Anterior cingulate cortex (tissue), 58 donors: ENCODE measurements around the gene KRTAP10-10.
A peak's percentile ranks its signal among the peaks of the same experiment; 100 is the strongest.
"Not testable (repeated sequence)": the region's sequence is repeated elsewhere in the genome, so short reads cannot be mapped to it uniquely, and the experiment has no call there.

Source experiments
- DNase-seq, 58 donors: peaks; one replicate each; lab custom pipeline; 2025; lab: John Stamatoyannopoulos, UW

KRTAP10-10 gene

GRCh38 chr21:44637018-44637850, at the start of gene KRTAP10-10:
TSS of gene KRTAP10-10 (plus strand) at chr21:44637356. CDS start at chr21:44637418, 62 bp downstream.
- peak in 18 of 58 donors; percentile 2 to 45 (median 28) for DNase-seq

DNA sequence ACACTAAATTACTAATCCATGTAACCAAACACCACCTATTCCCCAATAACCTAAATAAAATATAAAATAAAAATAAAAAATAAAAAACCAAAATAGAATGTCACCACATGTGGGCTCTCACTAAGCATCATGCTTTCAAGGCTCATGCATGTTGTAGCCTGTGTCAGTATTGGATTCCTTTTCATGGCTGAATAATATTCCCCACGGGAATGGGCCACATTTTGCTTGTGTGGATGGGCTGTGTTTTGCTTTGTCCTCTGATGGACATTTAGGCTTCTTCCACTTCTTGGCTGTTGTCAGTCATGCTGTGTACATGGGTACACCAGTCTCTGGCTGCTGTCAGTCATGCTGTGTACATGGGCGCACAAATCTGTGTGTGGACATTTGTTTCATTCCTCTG, 48.1 kb upstream of the KRTAP10-10 start:
- no peak for DNase-seq

DNA sequence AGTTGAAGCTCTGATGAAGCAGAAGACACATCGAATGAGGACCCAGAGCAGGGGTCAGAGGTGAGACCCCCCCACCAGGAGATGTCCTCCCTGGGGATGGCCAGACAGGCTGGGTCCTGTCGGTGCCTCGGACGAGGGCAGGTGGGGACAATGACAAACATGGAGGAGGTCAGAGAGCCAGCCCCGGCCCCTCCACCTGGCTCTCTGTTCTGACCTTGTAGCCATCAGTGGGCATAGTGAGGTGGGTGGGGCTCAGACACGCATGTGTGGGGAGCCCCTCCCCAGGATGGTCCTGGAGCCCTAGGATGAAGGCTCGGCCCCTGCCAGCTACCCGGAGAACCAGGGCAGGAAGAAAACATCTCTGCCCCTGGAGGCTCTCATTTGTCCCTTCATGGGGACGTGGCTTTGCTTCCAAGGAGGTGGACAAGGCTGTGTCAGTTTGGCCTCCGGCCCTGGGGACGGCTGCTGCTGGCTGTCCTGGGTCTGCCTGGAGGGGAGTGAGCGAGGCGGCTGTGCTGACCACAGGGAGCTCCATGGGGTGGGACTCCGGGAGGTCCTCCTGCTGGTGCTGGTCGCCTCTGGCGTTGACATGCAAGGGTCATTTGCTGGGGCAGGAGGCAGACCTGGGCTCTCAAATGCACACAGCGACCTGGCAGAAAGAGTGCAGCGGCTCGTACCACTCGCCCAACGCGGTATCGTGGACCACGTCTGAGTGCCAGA, 47.4 kb upstream of the KRTAP10-10 start:
- no peak for DNase-seq

- DNase-seq: no peak
Observed at GRCh38 chr21:44590311-44590721, 46.8 kb upstream of the KRTAP10-10 start.

DNA sequence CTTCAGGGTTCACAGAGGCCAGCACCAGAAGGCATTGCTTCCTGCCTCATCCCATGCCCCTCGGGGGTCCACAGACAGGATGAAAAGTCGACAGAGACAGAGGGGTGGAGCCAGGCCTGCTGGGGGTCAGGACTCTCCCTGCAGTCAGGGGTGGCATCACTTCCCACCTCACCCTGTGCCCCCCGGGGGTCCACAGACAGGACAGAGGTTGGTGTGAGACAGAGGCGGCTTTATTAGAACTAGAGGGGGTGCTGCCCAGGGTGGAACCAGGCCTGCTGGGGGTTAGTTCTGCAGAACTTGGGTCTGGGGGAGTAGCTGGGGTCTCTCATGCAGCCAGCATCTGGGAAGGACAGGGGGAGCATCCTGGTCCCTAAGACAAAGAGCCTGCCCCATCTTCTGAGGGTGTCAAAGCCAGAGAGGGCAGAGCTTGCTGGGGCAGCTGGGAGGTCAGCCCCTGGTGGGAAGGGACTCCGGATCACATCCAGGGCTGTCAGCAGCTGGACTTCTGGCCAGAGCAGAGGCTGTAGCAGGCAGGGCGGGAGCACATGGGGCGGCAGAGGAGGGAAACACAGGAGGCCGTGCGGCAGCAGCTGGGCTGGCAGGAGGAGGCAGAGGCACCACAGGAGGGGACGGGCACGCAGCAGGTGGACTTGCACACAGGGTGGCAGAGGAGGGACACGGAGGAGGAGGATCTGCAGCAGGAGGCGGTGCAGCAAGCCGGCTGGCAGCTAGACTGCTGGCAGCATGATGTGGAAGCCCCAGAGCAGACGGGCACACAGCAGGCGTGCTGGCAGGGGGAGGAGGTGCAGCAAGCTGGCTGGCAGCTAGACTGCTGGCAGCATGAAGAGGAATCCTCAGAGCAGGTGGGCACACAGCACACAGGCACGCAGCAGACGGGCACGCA, 46.0 kb upstream of the KRTAP10-10 start:
- DNase-seq: not testable (repeated sequence)

GRCh38 chr21:44591801-44592130, 45.4 kb upstream of the KRTAP10-10 start:
- DNase-seq: not testable (repeated sequence)

DNA sequence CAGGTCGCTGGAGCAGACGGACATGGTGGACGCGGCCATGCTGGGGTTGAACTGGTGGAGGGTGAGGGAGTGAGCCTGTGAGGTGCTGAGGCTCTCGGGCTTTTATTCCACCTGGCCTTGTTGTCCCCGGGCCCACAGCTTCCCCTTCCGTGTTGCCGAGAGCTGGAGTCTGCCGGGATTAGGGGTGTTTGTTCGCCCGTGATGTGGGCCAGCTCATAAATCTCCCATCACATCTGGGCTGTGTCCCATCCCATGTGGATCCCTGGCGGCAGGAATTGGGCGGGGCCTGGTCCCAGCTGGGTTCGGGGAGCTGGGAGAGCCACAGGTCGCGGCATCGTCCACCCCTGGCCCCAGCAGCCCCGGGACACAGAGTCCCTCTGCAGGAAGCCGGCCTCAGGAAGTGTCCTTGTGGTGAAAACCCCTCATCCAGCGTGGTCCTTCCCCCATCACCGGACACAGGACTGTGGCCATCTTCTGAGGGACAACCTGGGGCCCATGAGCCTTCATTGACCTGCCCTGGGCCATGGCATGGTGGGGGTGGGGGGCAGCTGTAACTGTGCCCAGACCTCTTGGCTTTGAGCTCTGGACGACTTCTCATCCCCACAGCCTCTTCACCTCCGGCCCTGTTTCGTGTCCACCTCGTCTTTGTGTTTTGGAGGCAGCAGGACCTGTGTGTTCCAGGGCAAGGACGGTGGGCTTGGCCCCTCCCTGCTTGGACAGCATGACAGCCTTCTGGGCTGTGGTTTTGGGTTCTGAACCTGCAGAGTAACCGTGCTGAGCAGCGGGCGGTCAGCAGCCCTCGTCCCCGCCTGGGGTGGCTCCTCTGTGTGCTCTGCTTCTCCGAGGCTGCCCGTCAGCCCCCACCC, 44.5 kb upstream of the KRTAP10-10 start, which contains the start of gene KRTAP10-6:
TSS of gene KRTAP10-6 (minus strand) at position 60 of the 866 bp plus-strand sequence. CDS start at position 39, 21 bp downstream.
- no peak for DNase-seq

GRCh38 chr21:44593598-44594405, 43.4 kb upstream of the KRTAP10-10 start:
- DNase-seq: no peak

- DNase-seq: no peak
Observed at GRCh38 chr21:44594406-44594916, 42.7 kb upstream of the KRTAP10-10 start.

- DNase-seq: no peak
Observed at GRCh38 chr21:44595524-44595923, 41.6 kb upstream of the KRTAP10-10 start.

DNA sequence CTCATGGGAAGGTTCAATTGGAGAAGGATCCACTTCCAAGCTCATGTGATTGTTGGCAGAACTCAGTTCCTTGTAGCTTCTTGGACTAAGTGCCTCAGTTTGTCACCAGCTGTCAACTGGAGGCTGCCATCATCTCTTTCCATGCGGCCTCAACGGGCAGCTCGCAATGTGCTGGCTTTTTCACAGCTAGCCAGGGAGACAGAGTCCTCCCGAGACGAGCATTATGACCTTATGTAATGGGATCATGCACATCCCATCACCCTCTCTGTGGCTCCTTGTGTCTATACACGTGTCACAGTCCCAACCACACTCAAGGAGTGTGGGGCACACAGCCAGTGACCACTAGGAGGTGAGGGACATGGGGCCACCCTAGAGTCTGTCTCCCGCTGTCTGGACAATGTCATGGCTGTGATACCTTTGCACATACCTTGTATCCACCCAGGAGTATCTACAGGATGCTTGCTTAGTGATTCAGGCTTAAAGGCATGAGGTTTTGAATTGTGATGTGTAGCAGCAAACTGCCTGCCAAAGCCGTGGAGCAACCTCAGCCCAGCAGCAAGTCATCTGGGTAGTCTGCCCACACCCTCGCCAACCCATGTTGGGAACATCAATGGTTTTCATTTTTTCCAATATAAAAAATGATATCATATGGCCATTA, 41.0 kb upstream of the KRTAP10-10 start:
- DNase-seq: no peak

DNA sequence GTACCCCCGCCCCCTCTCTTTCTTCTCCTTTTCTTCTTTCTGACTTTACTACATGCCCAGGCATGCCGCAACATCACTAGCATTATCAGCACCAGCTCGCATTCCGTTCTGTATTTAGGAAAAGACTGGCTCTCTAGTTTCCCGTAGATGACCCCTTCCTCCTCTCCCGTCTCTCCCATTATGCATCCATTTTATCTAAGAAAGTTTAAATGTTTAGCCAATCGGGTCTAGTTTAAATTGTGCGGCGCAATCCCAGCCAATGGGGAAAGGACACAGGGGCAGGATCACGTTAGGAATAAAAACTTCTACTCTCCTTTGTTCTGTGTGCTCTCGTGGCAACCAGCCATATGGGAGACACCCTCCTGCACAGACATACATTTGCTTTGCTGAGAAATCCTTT, 39.1 kb upstream of the KRTAP10-10 start:
- DNase-seq: no peak

DNA sequence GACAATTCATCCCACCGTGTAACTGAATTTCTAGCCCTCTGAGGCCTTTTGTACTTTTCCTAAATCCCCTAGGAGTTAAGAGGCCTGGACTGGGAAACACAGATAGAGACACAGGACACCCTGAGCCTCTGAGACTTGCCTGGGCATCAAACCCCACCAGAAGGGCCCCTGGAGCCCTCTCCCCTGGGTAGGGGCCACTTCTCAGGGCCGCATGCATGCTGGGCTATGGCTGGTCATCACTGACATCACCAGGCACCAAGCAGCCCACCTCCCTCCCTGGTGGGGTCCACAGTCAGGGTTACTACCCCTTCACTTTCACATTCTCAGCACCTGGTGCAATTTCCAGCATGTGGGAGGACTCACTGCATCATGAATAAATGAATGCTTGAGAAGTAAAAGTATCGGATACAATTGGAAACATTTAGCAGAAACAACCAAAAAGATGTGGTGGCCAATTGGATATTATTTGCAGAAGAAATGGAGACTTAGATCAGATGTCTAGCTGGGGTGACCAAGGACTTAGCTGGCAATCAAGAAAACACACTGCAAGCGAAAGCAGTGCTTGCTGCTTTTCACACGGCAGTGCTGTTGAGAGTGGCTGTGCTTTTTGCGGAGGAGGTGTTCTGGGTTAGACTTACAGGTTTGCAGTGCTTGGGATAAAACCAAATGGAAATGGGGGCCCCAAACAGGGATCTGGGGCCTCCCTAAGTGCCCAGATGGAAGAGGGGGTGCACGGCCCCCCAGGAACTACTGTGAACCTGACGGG, 37.7 kb upstream of the KRTAP10-10 start:
- DNase-seq: no peak

DNA sequence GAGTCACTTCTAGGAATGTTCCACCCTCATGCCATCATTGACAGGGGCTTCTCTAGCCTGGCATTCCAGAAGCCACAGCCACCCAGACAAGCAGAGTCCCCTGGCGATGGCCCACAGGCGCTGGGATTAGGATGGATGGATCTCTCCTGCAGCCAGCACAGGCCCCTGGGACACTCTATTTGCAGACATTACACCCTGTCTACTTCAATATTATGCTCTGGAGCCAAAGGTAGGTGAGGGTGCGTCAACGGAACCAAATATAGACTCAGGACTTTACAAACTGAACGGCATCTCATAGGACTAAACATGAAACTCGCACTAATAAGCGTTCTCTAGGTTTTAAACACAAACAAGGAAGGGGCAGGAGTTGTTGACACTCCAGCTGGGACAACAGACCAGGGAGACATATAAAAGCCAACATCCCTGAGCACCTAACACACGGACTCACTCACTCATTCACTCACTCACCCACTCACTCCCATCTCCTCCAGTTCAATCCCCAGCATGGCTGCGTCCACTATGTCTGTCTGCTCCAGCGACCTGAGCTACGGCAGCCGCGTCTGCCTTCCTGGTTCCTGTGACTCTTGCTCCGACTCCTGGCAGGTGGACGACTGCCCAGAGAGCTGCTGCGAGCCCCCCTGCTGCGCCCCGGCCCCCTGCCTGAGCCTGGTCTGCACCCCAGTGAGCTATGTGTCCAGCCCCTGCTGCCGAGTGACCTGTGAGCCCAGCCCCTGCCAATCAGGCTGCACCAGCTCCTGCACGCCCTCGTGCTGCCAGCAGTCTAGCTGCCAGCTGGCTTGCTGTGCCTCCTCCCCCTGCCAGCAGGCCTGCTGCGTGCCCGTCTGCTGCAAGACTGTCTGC, 36.8 kb upstream of the KRTAP10-10 start, which contains the start of gene KRTAP10-7:
TSS of gene KRTAP10-7 (plus strand) at position 480 of the 861 bp plus-strand sequence. CDS start at position 505, 25 bp downstream.
- DNase-seq: not testable (repeated sequence)

DNA sequence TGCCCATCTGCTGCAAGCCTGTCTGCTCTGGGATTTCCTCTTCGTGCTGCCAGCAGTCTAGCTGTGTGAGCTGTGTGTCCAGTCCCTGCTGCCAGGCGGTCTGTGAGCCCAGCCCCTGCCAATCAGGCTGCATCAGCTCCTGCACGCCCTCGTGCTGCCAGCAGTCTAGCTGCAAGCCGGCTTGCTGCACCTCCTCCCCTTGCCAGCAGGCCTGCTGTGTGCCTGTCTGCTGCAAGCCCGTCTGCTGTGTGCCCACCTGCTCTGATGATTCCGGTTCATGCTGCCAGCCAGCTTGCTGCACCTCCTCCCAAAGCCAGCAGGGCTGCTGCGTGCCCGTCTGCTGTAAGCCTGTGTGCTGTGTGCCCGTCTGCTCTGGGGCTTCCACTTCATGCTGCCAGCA, 36.1 kb upstream of the KRTAP10-10 start:
- not testable (repeated sequence) for DNase-seq
